ENCODE data around the gene EFCAB14. TPM values are rescaled to one million over a fixed set of nuclear protein-coding genes. Genes with fewer than 3 reads are reported as not detected.

EFCAB14 gene
- total RNA-seq, 1 experiment from 2014 or later = 86.8 TPM

DNA sequence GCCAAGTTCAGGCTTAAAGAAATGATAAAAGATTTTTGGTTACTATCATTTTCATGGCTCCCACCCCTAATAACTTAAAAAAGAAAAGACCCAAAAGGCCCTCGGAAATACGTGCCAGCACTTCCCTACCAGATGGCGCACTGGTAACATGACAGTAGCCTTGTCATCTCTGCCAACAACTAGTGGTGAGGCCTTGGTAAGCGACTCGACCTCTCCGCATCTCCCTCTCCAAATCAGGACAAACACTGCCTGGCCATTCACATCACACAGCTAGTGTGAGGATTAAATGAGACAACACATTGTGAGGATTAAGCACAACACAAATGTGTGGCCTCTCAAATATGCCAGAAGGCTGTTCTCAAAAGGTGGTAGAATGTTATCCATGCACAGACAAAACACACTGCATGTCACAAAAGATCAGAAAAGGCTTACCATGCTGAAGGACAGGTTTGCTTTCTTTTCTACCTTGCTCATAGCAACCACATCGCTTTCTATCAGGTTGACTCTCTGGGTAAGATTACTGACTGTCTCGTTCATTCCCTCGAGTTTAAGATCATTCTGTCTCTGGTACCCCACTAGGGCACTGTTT is 30.9 kb downstream of the EFCAB14 start:
- no peaks in the 10 kb centered on the region for H3K4me1 ChIP-seq (ENCODE audit: control insufficient read depth, insufficient read depth, low read length)
- H3K4me3 ChIP-seq (ENCODE audit: low read depth in 2 of 2, low read length in 2 of 2) = no peak overlapping the region
- CTCF ChIA-PET = no interaction called here
- ATAC-seq (no peak), DNase-seq (ENCODE audit: low read depth, low spot score) (no peak)
- intact Hi-C loops (cut with micrococcal nuclease; ENCODE audit: unreplicated experiment) = no loop called here
- no peaks in the 10 kb centered on the region for H3K9me3 ChIP-seq (ENCODE audit: control insufficient read depth, insufficient read depth, low read depth, low read length)
- H3K27ac ChIP-seq (ENCODE audit: low read length) = no peak overlapping the region
- TF ChIP-seq, protein P1, sequence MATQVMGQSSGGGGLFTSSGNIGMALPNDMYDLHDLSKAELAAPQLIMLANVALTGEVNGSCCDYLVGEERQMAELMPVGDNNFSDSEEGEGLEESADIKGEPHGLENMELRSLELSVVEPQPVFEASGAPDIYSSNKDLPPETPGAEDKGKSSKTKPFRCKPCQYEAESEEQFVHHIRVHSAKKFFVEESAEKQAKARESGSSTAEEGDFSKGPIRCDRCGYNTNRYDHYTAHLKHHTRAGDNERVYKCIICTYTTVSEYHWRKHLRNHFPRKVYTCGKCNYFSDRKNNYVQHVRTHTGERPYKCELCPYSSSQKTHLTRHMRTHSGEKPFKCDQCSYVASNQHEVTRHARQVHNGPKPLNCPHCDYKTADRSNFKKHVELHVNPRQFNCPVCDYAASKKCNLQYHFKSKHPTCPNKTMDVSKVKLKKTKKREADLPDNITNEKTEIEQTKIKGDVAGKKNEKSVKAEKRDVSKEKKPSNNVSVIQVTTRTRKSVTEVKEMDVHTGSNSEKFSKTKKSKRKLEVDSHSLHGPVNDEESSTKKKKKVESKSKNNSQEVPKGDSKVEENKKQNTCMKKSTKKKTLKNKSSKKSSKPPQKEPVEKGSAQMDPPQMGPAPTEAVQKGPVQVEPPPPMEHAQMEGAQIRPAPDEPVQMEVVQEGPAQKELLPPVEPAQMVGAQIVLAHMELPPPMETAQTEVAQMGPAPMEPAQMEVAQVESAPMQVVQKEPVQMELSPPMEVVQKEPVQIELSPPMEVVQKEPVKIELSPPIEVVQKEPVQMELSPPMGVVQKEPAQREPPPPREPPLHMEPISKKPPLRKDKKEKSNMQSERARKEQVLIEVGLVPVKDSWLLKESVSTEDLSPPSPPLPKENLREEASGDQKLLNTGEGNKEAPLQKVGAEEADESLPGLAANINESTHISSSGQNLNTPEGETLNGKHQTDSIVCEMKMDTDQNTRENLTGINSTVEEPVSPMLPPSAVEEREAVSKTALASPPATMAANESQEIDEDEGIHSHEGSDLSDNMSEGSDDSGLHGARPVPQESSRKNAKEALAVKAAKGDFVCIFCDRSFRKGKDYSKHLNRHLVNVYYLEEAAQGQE (IDR thresholded peaks at IDR 0.05; ENCODE audit: insufficient read depth in 1 of 2, low read depth in 2 of 2, low read length in 1 of 2) = no peak
- TF ChIP-seq POLR2AphosphoS5 (IDR thresholded peaks at IDR 0.05; ENCODE audit: low read depth, low read length) (no peak), SIN3A (IDR thresholded peaks at IDR 0.05; ENCODE audit: borderline replicate concordance, insufficient read depth, low read depth, low read length) (no peak), TCF7L2 (IDR thresholded peaks at IDR 0.05; ENCODE audit: low read depth, low read length) (no peak)
- TF ChIP-seq, protein P2, sequence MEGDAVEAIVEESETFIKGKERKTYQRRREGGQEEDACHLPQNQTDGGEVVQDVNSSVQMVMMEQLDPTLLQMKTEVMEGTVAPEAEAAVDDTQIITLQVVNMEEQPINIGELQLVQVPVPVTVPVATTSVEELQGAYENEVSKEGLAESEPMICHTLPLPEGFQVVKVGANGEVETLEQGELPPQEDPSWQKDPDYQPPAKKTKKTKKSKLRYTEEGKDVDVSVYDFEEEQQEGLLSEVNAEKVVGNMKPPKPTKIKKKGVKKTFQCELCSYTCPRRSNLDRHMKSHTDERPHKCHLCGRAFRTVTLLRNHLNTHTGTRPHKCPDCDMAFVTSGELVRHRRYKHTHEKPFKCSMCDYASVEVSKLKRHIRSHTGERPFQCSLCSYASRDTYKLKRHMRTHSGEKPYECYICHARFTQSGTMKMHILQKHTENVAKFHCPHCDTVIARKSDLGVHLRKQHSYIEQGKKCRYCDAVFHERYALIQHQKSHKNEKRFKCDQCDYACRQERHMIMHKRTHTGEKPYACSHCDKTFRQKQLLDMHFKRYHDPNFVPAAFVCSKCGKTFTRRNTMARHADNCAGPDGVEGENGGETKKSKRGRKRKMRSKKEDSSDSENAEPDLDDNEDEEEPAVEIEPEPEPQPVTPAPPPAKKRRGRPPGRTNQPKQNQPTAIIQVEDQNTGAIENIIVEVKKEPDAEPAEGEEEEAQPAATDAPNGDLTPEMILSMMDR (IDR thresholded peaks at IDR 0.05) = no peak
- in situ Hi-C loops (cut with HindIII; ENCODE audit: low pct_unique_long_range_greater_than_20kb, low sequenced_read_pairs) = no loop called here
- no TSS peak for BruUV-seq (replicated peaks)
- H3K27me3 ChIP-seq (ENCODE audit: control insufficient read depth, insufficient read depth, low read length) = no peaks in the 10 kb centered on the region
- POLR2A ChIA-PET = interaction anchor here (0.6 kb wide), 1 partner anchor 17 kb away, joined by 5 read pairs; no protein-coding TSS in a partner anchor
- peaks cover 51% of the 10 kb centered on the region for H3K36me3 ChIP-seq (ENCODE audit: control insufficient read depth, insufficient read depth, low read length)

DNA sequence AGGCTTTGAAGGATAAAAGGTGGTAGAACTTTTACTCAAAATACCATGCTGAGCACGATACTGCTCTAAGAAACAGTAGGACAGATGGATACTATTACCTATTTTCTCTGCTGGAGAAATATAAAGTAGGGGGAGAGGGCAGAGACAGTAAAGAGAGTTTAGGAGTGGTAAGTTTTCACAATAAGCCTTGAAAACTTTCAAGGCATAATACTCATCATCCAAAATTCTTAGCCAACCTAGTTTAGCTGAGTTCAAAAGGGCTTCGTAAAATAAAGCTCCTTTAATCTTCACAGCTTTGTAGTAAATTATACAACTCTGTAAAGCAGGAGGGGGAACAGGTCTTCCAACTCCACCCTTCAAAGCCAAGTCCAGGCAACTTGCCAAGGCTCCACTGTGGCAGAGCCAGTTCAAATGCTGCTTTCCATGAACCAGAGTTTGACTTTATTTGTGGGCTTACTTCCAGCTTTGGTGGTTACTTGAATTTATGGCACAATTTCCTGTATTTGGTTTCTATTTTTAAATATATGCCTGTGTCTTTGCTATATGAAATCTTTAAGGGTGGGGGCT is 31.7 kb downstream of the EFCAB14 start:
- no peak overlapping the region for H3K27ac ChIP-seq (ENCODE audit: low read length)

More for the DNA sequence above, 31.7 kb downstream of the EFCAB14 start:
- ATAC-seq (no peak), DNase-seq (ENCODE audit: low read depth, low spot score) (no peak)
- H3K4me3 ChIP-seq (ENCODE audit: low read depth in 2 of 2, low read length in 2 of 2) = no peak overlapping the region
- in situ Hi-C loops (cut with HindIII; ENCODE audit: low pct_unique_long_range_greater_than_20kb, low sequenced_read_pairs) (no loop called here), intact Hi-C loops (cut with micrococcal nuclease; ENCODE audit: unreplicated experiment) (no loop called here)
- no TSS peak for BruUV-seq (replicated peaks)
- H3K4me1 ChIP-seq (ENCODE audit: control insufficient read depth, insufficient read depth, low read length) = no peaks in the 10 kb centered on the region
- H3K27me3 ChIP-seq (ENCODE audit: control insufficient read depth, insufficient read depth, low read length) = no peaks in the 10 kb centered on the region
- POLR2A ChIA-PET = no interaction called here
- H3K36me3 ChIP-seq (ENCODE audit: control insufficient read depth, insufficient read depth, low read length) = peaks cover 48% of the 10 kb centered on the region
- no peaks in the 10 kb centered on the region for H3K9me3 ChIP-seq (ENCODE audit: control insufficient read depth, insufficient read depth, low read depth, low read length)
- CTCF ChIA-PET = no interaction called here
- no peak for TF ChIP-seq TCF7L2 (IDR thresholded peaks at IDR 0.05; ENCODE audit: low read depth, low read length)
- TF ChIP-seq, protein P2 (IDR thresholded peaks at IDR 0.05) = no peak
- TF ChIP-seq POLR2AphosphoS5 (IDR thresholded peaks at IDR 0.05; ENCODE audit: low read depth, low read length) = no peak
- TF ChIP-seq SIN3A (IDR thresholded peaks at IDR 0.05; ENCODE audit: borderline replicate concordance, insufficient read depth, low read depth, low read length) = no peak
- TF ChIP-seq, protein P1 (IDR thresholded peaks at IDR 0.05; ENCODE audit: insufficient read depth in 1 of 2, low read depth in 2 of 2, low read length in 1 of 2) = no peak

Measured in Panc1 (cell line).